ENCODE data around the gene TRPM2.

DNA sequence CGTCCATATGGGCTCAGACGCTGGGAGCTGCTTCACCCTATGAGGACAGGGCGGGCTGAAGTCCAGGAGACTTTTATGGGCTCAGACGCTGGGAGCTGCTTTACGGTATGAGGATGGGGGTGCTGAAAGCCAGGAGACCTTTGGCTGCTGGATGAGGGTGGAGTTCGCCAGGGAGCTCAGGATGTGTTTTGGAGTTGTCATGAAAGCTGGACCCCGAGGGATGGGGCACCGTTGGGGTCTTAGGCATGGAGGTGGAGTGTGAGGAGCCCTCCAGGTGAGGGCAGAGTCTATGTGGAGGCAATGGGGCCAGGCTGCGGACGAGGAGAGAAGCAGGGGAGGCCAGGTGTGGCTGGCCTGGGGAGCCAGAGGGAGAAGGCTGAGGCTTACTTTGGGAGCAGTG is 27.5 kb downstream of the TRPM2 start:
- TF ChIP-seq EP300 (IDR thresholded peaks at IDR 0.05) = no peak
- TF ChIP-seq, protein P1, sequence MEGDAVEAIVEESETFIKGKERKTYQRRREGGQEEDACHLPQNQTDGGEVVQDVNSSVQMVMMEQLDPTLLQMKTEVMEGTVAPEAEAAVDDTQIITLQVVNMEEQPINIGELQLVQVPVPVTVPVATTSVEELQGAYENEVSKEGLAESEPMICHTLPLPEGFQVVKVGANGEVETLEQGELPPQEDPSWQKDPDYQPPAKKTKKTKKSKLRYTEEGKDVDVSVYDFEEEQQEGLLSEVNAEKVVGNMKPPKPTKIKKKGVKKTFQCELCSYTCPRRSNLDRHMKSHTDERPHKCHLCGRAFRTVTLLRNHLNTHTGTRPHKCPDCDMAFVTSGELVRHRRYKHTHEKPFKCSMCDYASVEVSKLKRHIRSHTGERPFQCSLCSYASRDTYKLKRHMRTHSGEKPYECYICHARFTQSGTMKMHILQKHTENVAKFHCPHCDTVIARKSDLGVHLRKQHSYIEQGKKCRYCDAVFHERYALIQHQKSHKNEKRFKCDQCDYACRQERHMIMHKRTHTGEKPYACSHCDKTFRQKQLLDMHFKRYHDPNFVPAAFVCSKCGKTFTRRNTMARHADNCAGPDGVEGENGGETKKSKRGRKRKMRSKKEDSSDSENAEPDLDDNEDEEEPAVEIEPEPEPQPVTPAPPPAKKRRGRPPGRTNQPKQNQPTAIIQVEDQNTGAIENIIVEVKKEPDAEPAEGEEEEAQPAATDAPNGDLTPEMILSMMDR (IDR thresholded peaks at IDR 0.05) = no peak

Measured in stomach (tissue), 4 donors.